K562 (cell line): ENCODE data around the gene COPS4. TPM values are rescaled to one million over a fixed set of nuclear protein-coding genes. Genes with fewer than 3 reads are reported as not detected.

Experiments used
- CBX2 ChIP-seq: fragments of 200-600 bp; sonication (generic); IDR thresholded peaks from one replicate; pipeline ENCODE4 v1.6.1; 2012; ENCODE audit warnings: mild to moderate bottlenecking, low read length, inconsistent platforms; ENCODE audit not compliant: insufficient read depth, poor library complexity, severe bottlenecking
- CREM ChIP-seq: IDR thresholded peaks from 2 replicates; pipeline ENCODE4 v1.6.1; 2014; ENCODE audit warnings: antibody characterized with exemption, low read depth
- EWSR1 ChIP-seq: fragments of 450-650 bp; IDR thresholded peaks from 2 replicates; pipeline ENCODE4 v1.6.1; 2018; ENCODE audit warnings: borderline replicate concordance, mild to moderate bottlenecking, low read depth, moderate library complexity; ENCODE audit not compliant: partially characterized antibody
- GTF3C2 ChIP-seq: IDR thresholded peaks from 3 replicates; pipeline ENCODE4 v1.6.1; 2011; ENCODE audit warnings: borderline replicate concordance, mild to moderate bottlenecking, moderate library complexity; ENCODE audit not compliant: insufficient read length; ENCODE audit errors: extremely low read depth
- HCFC1 ChIP-seq: IDR thresholded peaks from 2 replicates; pipeline ENCODE4 v1.6.1; 2012; ENCODE audit warnings: low read depth, low read length, improper control_type of control experiment
- HMG20B ChIP-seq: fragments of 250-450 bp; sonication (Bioruptor Pico); IDR thresholded peaks from 2 replicates; pipeline ENCODE4 v1.5.0; 2021; ENCODE audit warnings: mild to moderate bottlenecking
- KDM5B ChIP-seq: fragments of 200-600 bp; sonication (generic); IDR thresholded peaks from 2 replicates; pipeline ENCODE4 v1.6.1; 2012; ENCODE audit warnings: low read depth, mild to moderate bottlenecking, moderate library complexity, low read length, control low read depth, inconsistent platforms; ENCODE audit not compliant: insufficient replicate concordance
- KLF1 ChIP-seq: fragments of 450-650 bp; IDR thresholded peaks from 2 replicates; pipeline ENCODE4 v1.6.1; 2016; ENCODE audit warnings: missing genetic modification characterization, missing compliant biosample characterization
- MIER1 ChIP-seq: fragments of 450-650 bp; IDR thresholded peaks from 2 replicates; pipeline ENCODE4 v1.6.1; 2016; ENCODE audit warnings: antibody characterized with exemption, mild to moderate bottlenecking, low read depth
- NFIX ChIP-seq: fragments of 250-450 bp; sonication (Bioruptor Pico); IDR thresholded peaks from 2 replicates; pipeline ENCODE4 v1.4.0; 2020; ENCODE audit warnings: low read depth, mild to moderate bottlenecking, moderate library complexity
- RBBP5 ChIP-seq: fragments of 200-600 bp; sonication (generic); IDR thresholded peaks from 2 replicates; pipeline ENCODE4 v1.6.1; 2012; ENCODE audit warnings: borderline replicate concordance, mild to moderate bottlenecking, low read length, control low read depth, inconsistent platforms; ENCODE audit not compliant: insufficient read depth, poor library complexity, severe bottlenecking
- RFX1 ChIP-seq: fragments of 450-650 bp; IDR thresholded peaks from 2 replicates; pipeline ENCODE4 v1.6.1; 2016; ENCODE audit warnings: mild to moderate bottlenecking, moderate library complexity
- RFX7 ChIP-seq: fragments of 250-450 bp; sonication (Bioruptor Pico); IDR thresholded peaks from 2 replicates; pipeline ENCODE4 v1.5.1; 2021; ENCODE audit warnings: mild to moderate bottlenecking
- RHOXF2B ChIP-seq: fragments of 250-450 bp; sonication (Bioruptor Pico); conservative IDR thresholded peaks from 2 replicates; pipeline ENCODE4 v1.5.1; 2021
- SRSF9 ChIP-seq: fragments of 200-400 bp; formaldehyde crosslinking; IDR thresholded peaks from 2 replicates; pipeline ENCODE4 v1.6.1; 2017; ENCODE audit warnings: low read depth, low read length, borderline replicate concordance
- TCF3 ChIP-seq: sonication (generic); formaldehyde crosslinking; IDR thresholded peaks from 2 replicates; pipeline ENCODE4 v1.4.0; 2020; ENCODE audit warnings: mild to moderate bottlenecking, missing genetic modification reagents
- TCF7L2 ChIP-seq: fragments of 150-350 bp; IDR thresholded peaks from 2 replicates; pipeline ENCODE4 v1.6.1; 2016; ENCODE audit warnings: low read depth, mild to moderate bottlenecking, low read length, moderate library complexity
- XRCC3 ChIP-seq: fragments of 450-650 bp; IDR thresholded peaks from 2 replicates; pipeline ENCODE4 v1.6.1; 2017; ENCODE audit warnings: mild to moderate bottlenecking, moderate library complexity
- XRCC4 ChIP-seq: IDR thresholded peaks from one replicate; pipeline ENCODE4 v1.6.1; 2011; ENCODE audit not compliant: insufficient read depth, insufficient read length; ENCODE audit errors: extremely low read depth
- ZNF212 ChIP-seq: fragments of 450-650 bp; formaldehyde crosslinking; IDR thresholded peaks from 2 replicates; pipeline ENCODE4 v1.4.0; 2020; ENCODE audit warnings: mild to moderate bottlenecking
- ZNF408 ChIP-seq: fragments of 250-450 bp; sonication (Bioruptor Pico); IDR thresholded peaks from 2 replicates; pipeline ENCODE4 v1.4.0; 2020; ENCODE audit warnings: low read depth, mild to moderate bottlenecking, moderate library complexity
- polyA plus RNA-seq, 8 experiments: library from polyadenylated mRNA; depleted of rRNA in 4 of 8; stranded (reverse) in 5 of 8; unstranded in 3 of 8; fragments of >200 nt; fragmentation: Nextera tagmentation in 2 of 8; fragmentation: Illumina TruSeq in 1 of 8; extraction: Ambion mirVana in 2 of 8; extraction: Trizol in 1 of 8; gene quantifications; 2 replicates each; pipeline versions ENCODE4 v1.2.1 to v1.2.3, GENCODE V29; 2011 to 2014; ENCODE audit warnings: inconsistent platforms in 1 of 8, missing spikeins in 1 of 8
- total RNA-seq, 7 experiments: library from RNA; depleted of rRNA in 6 of 7; stranded (reverse); fragments of >200 nt in 6 of 7; fragmentation: Illumina TruSeq in 2 of 7; extraction: Trizol in 2 of 7; gene quantifications; 2 replicates each; pipeline versions ENCODE4 v1.2.1 to v1.2.3, GENCODE V29; 2011 to 2021; ENCODE audit warnings: low replicate concordance in 1 of 7
- TF ChIP-seq, protein P1 (sequence below), 2 experiments: fragments of 250-450 bp in 1 of 2; fragments of 450-650 bp in 1 of 2; sonication (Bioruptor Pico) in 1 of 2; IDR thresholded peaks; 2 replicates each; pipeline versions ENCODE4 v1.6.1 to v1.8.0; 2016 to 2021; ENCODE audit warnings: mild to moderate bottlenecking in 2 of 2, moderate library complexity in 2 of 2, missing compliant biosample characterization in 1 of 2, missing genetic modification characterization in 1 of 2
- TF ChIP-seq, protein P2 (sequence below): IDR thresholded peaks from 2 replicates; pipeline ENCODE4 v1.6.1; 2012; ENCODE audit warnings: low read depth, low read length, improper control_type of control experiment, borderline replicate concordance

COPS4 gene
- total and polyA plus RNA-seq, 9 of the 15 experiments (the other 6 are each of a cell fraction or from before 2014, with no cell fraction given) = 44.7 to 180 (median 70.9) TPM

GRCh38 chr4:83034630-83035494, at the start of gene COPS4 (continued):
- no peak for TF ChIP-seq XRCC4
- no peak for TF ChIP-seq GTF3C2
- TF ChIP-seq HMG20B (CRISPR knock-in tag) = no peak
- no peak for TF ChIP-seq SRSF9
- no peak for TF ChIP-seq NFIX (CRISPR knock-in tag)
- TF ChIP-seq, protein P1, sequence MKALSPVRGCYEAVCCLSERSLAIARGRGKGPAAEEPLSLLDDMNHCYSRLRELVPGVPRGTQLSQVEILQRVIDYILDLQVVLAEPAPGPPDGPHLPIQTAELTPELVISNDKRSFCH (CRISPR knock-in tag; IDR thresholded peaks at IDR 0.05) = no peak
- TF ChIP-seq, protein P1 (tag; IDR thresholded peaks at IDR 0.05) = no peak; the same call in none of the 2 replicates
- TF ChIP-seq KDM5B = peak; percentile 82
- 0 out of 2 replicates have a peak, but pooled peaks have one; percentile 18 for TF ChIP-seq TCF7L2
- no peak for TF ChIP-seq MIER1
- TF ChIP-seq RBBP5 = peak; percentile 81
- TF ChIP-seq XRCC3 = no peak
- no peak for TF ChIP-seq KLF1
- no peak for TF ChIP-seq TCF3
- TF ChIP-seq CBX2 = no peak
- TF ChIP-seq CREM = peak; percentile 85
- TF ChIP-seq ZNF408 = no peak
- TF ChIP-seq RHOXF2B = no peak
- peak; percentile 81 for TF ChIP-seq HCFC1
- TF ChIP-seq ZNF212 = no peak; the same call in 1 of the 2 replicates
- TF ChIP-seq, protein P2, sequence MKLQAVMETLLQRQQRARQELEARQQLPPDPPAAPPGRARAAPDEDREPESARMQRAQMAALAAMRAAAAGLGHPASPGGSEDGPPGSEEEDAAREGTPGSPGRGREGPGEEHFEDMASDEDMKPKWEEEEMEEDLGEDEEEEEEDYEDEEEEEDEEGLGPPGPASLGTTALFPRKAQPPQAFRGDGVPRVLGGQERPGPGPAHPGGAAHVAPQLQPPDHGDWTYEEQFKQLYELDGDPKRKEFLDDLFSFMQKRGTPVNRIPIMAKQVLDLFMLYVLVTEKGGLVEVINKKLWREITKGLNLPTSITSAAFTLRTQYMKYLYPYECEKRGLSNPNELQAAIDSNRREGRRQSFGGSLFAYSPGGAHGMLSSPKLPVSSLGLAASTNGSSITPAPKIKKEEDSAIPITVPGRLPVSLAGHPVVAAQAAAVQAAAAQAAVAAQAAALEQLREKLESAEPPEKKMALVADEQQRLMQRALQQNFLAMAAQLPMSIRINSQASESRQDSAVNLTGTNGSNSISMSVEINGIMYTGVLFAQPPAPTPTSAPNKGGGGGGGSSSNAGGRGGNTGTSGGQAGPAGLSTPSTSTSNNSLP = peak; percentile 66; the same call in 1 of the 2 replicates
- no peak for TF ChIP-seq RFX7 (CRISPR knock-in tag)
- TF ChIP-seq RFX1 = no peak
- TF ChIP-seq EWSR1 = no peak
